HEK293 (cell line): ENCODE data around the gene C1QL4.

ENCODE experiments used
- CTCF ChIA-PET: fragments of 350-600 bp; formaldehyde crosslinking; extraction: SDS; loops from one replicate; lab custom pipeline; 2021; ENCODE audit warnings: antibody characterized with exemption; lab: Yijun Ruan, JAX
- POLR2A ChIA-PET: fragments of 300-600 bp; formaldehyde crosslinking; extraction: SDS; loops from one replicate; lab custom pipeline; 2020; ENCODE audit warnings: antibody characterized with exemption, inconsistent platforms; lab: Yijun Ruan, JAX
- H3K27ac ChIP-seq: fragments of 200-500 bp; sonication (Bioruptor generic); 2 replicates; pipeline ENCODE4 v1.5.1; 2014; ENCODE audit warnings: low read depth, low read length, control low read depth, inconsistent platforms; ENCODE audit errors: extremely low read depth
- H3K36me3 ChIP-seq, 2 experiments: fragments of 200-500 bp in 1 of 2; sonication (Bioruptor generic) in 1 of 2; 1 replicate in 1 of 2; 2 replicates in 1 of 2; pipeline ENCODE4 v1.5.1; 2014 to 2017; ENCODE audit warnings: inconsistent platforms in 2 of 2, low read length in 2 of 2; ENCODE audit not compliant: control insufficient read depth in 2 of 2, insufficient read depth in 1 of 2
- H3K4me1 ChIP-seq: fragments of 200-500 bp; sonication (Bioruptor generic); 2 replicates; pipeline ENCODE4 v1.5.1; 2014; ENCODE audit warnings: mild to moderate bottlenecking, low read length, inconsistent platforms; ENCODE audit not compliant: control insufficient read depth, insufficient read depth
- H3K4me3 ChIP-seq: 2 replicates; pipeline ENCODE4 v1.5.1; 2011; ENCODE audit warnings: low read depth, mild to moderate bottlenecking, control low read depth, low read length, moderate library complexity
- H3K9me3 ChIP-seq: fragments of 200-500 bp; sonication (Bioruptor generic); 2 replicates; pipeline ENCODE4 v1.5.1; 2014; ENCODE audit warnings: low read depth, low read length, inconsistent platforms; ENCODE audit not compliant: control insufficient read depth, insufficient read depth
- FEZF1 ChIP-seq: fragments of 450-650 bp; formaldehyde crosslinking; IDR thresholded peaks from 2 replicates; pipeline ENCODE4 v1.5.1; 2016; ENCODE audit warnings: missing biosample characterization, missing genetic modification characterization
- GLI2 ChIP-seq: fragments of 450-650 bp; formaldehyde crosslinking; IDR thresholded peaks from 2 replicates; pipeline ENCODE4; 2017; ENCODE audit warnings: missing biosample characterization, missing genetic modification characterization, low read depth, borderline replicate concordance
- GLIS2 ChIP-seq: fragments of 450-650 bp; formaldehyde crosslinking; IDR thresholded peaks from 2 replicates; pipeline ENCODE4 v1.5.1; 2016; ENCODE audit warnings: missing biosample characterization, missing genetic modification characterization
- HIC1 ChIP-seq: fragments of 450-650 bp; formaldehyde crosslinking; IDR thresholded peaks from 2 replicates; pipeline ENCODE4 v1.5.1; 2016; ENCODE audit warnings: missing biosample characterization, missing genetic modification characterization
- HOXA7 ChIP-seq: sonication (generic); formaldehyde crosslinking; IDR thresholded peaks from 2 replicates; pipeline ENCODE4 v1.8.1; 2022; ENCODE audit warnings: missing genetic modification reagents, borderline replicate concordance
- KLF10 ChIP-seq: fragments of 450-650 bp; IDR thresholded peaks from 2 replicates; pipeline ENCODE4 v1.5.1; 2018; ENCODE audit warnings: missing biosample characterization, mild to moderate bottlenecking, missing genetic modification characterization
- KLF16 ChIP-seq: fragments of 450-650 bp; formaldehyde crosslinking; IDR thresholded peaks from 2 replicates; pipeline ENCODE4 v1.5.1; 2017; ENCODE audit warnings: missing biosample characterization, missing genetic modification characterization
- SALL2 ChIP-seq: fragments of 450-650 bp; formaldehyde crosslinking; IDR thresholded peaks from 2 replicates; pipeline ENCODE4 v1.5.0; 2017; ENCODE audit warnings: missing biosample characterization, mild to moderate bottlenecking, missing genetic modification characterization, borderline replicate concordance
- SCRT1 ChIP-seq: fragments of 450-650 bp; formaldehyde crosslinking; IDR thresholded peaks from 2 replicates; pipeline ENCODE4 v1.5.1; 2016; ENCODE audit warnings: missing biosample characterization, missing genetic modification characterization, borderline replicate concordance
- SCRT2 ChIP-seq: fragments of 450-650 bp; formaldehyde crosslinking; IDR thresholded peaks from 2 replicates; pipeline ENCODE4 v1.5.1; 2016; ENCODE audit warnings: missing biosample characterization, missing genetic modification characterization
- TRIM28 ChIP-seq: IDR thresholded peaks from 2 replicates; pipeline ENCODE4 v1.6.1; 2011; ENCODE audit warnings: low read length, control low read depth, borderline replicate concordance
- ZBTB6 ChIP-seq: fragments of 450-650 bp; formaldehyde crosslinking; IDR thresholded peaks from 2 replicates; pipeline ENCODE4 v1.5.1; 2017; ENCODE audit warnings: missing biosample characterization, missing genetic modification characterization
- ZIC2 ChIP-seq: fragments of 450-650 bp; formaldehyde crosslinking; IDR thresholded peaks from 2 replicates; pipeline ENCODE4 v1.5.1; 2016; ENCODE audit warnings: missing biosample characterization, missing genetic modification characterization
- ZNF132 ChIP-seq: fragments of 450-650 bp; formaldehyde crosslinking; IDR thresholded peaks from 2 replicates; pipeline ENCODE4 v1.5.1; 2017; ENCODE audit warnings: missing biosample characterization, missing genetic modification characterization, borderline replicate concordance
- ZNF148 ChIP-seq: fragments of 450-650 bp; formaldehyde crosslinking; IDR thresholded peaks from 2 replicates; pipeline ENCODE4 v1.5.0; 2017; ENCODE audit warnings: missing biosample characterization, missing genetic modification characterization, borderline replicate concordance
- ZNF221 ChIP-seq: fragments of 450-650 bp; formaldehyde crosslinking; IDR thresholded peaks from 2 replicates; pipeline ENCODE4 v1.5.1; 2017; ENCODE audit warnings: missing biosample characterization, missing genetic modification characterization, borderline replicate concordance
- ZNF223 ChIP-seq: fragments of 450-650 bp; formaldehyde crosslinking; IDR thresholded peaks from 2 replicates; pipeline ENCODE4 v1.5.1; 2016; ENCODE audit warnings: missing biosample characterization, missing genetic modification characterization
- ZNF274 ChIP-seq, 2 experiments: fragments of 200-500 bp in 1 of 2; fragments of 450-650 bp in 1 of 2; sonication (Bioruptor generic) in 1 of 2; formaldehyde crosslinking in 1 of 2; IDR thresholded peaks; 2 replicates each; pipeline versions ENCODE4 v1.5.1 to v1.6.1; 2014 to 2016; ENCODE audit warnings: borderline replicate concordance in 1 of 2, inconsistent platforms in 1 of 2, low read length in 1 of 2, missing biosample characterization in 1 of 2, missing genetic modification characterization in 1 of 2
- ZNF341 ChIP-seq: fragments of 450-650 bp; formaldehyde crosslinking; IDR thresholded peaks from 2 replicates; pipeline ENCODE4; 2016; ENCODE audit warnings: low read depth, missing biosample characterization, missing genetic modification characterization
- ZNF350 ChIP-seq: fragments of 450-650 bp; formaldehyde crosslinking; IDR thresholded peaks from 2 replicates; pipeline ENCODE4 v1.5.0; 2017; ENCODE audit warnings: missing biosample characterization, mild to moderate bottlenecking, missing genetic modification characterization
- ZNF423 ChIP-seq: fragments of 450-650 bp; formaldehyde crosslinking; IDR thresholded peaks from 2 replicates; pipeline ENCODE4 v1.5.1; 2016; ENCODE audit warnings: missing biosample characterization, missing genetic modification characterization
- ZNF426 ChIP-seq: fragments of 450-650 bp; formaldehyde crosslinking; IDR thresholded peaks from 2 replicates; pipeline ENCODE4 v1.5.1; 2017; ENCODE audit warnings: missing biosample characterization, missing genetic modification characterization, mild to moderate bottlenecking, inconsistent platforms, moderate library complexity
- ZNF548 ChIP-seq: fragments of 450-650 bp; formaldehyde crosslinking; IDR thresholded peaks from 2 replicates; pipeline ENCODE4 v1.5.1; 2016; ENCODE audit warnings: missing biosample characterization, missing genetic modification characterization
- ZNF558 ChIP-seq: fragments of 450-650 bp; formaldehyde crosslinking; IDR thresholded peaks from 2 replicates; pipeline ENCODE4 v1.5.1; 2016; ENCODE audit warnings: missing biosample characterization, missing genetic modification characterization
- ZNF560 ChIP-seq: fragments of 450-650 bp; formaldehyde crosslinking; IDR thresholded peaks from 2 replicates; pipeline ENCODE4 v1.5.1; 2017; ENCODE audit warnings: missing biosample characterization, missing genetic modification characterization, borderline replicate concordance
- ZNF654 ChIP-seq: fragments of 450-650 bp; formaldehyde crosslinking; IDR thresholded peaks from 2 replicates; pipeline ENCODE4 v1.5.1; 2016; ENCODE audit warnings: low read depth, missing biosample characterization, missing genetic modification characterization
- ZNF692 ChIP-seq: fragments of 450-650 bp; formaldehyde crosslinking; IDR thresholded peaks from 2 replicates; pipeline ENCODE4 v1.5.1; 2016; ENCODE audit warnings: missing biosample characterization, missing genetic modification characterization
- ZNF707 ChIP-seq: fragments of 450-650 bp; formaldehyde crosslinking; IDR thresholded peaks from 2 replicates; pipeline ENCODE4 v1.5.1; 2016; ENCODE audit warnings: missing biosample characterization, missing genetic modification characterization
- ZXDB ChIP-seq: fragments of 450-650 bp; formaldehyde crosslinking; IDR thresholded peaks from 2 replicates; pipeline ENCODE4 v1.5.1; 2016; ENCODE audit warnings: missing biosample characterization, missing genetic modification characterization

The C1QL4 gene

GRCh38 chr12:49296836-49297694 is 39.9 kb downstream of the C1QL4 start:
- Histone ChIP-seq H3K4me1 (peaks cover 8% of the 10 kb centered on the region), H3K4me3 (peak overlapping the region; percentile 57), H3K36me3 (peaks cover 0 to 9% of the 10 kb centered on the region in 2 experiments; a peak in 1 of 3 replicates), H3K27ac (peak overlapping the region; percentile 55; the same call in 1 of the 2 replicates), H3K9me3 (no peaks in the 10 kb centered on the region)
- CTCF ChIA-PET, result interaction anchor here (0.5 to 10.2 kb wide), 61 partner anchors 8 to 554 kb away, joined by 3 to 208 read pairs (median 4); partner anchors contain the start of genes C1QL4, DNAJC22, PRPF40B and SPATS2
- POLR2A ChIA-PET, result interaction anchor here (0.6 to 7.6 kb wide), 20 partner anchors 8 to 531 kb away, joined by 3 to 94 read pairs (median 6); partner anchors contain the start of genes C1QL4, DNAJC22, NCKAP5L and SPATS2
- TF ChIP-seq ZNF423 (tag by site-specific recombination) (0 out of 2 replicates have a peak, but pooled peaks have one; percentile 12), ZNF132 (tag by site-specific recombination) (no peak), HOXA7 (CRISPR knock-in tag) (no peak), ZNF341 (tag by site-specific recombination) (peak; percentile 30; the same call in 1 of the 2 replicates), SCRT2 (peak; percentile 99), ZNF692 (peak; percentile 69; the same call in 1 of the 2 replicates), TRIM28 (no peak), GLIS2 (tag by site-specific recombination) (peak; percentile 61; the same call in 1 of the 2 replicates), HIC1 (no peak), ZNF221 (tag by site-specific recombination) (no peak), ZNF707 (tag by site-specific recombination) (no peak), GLI2 (tag by site-specific recombination) (no peak), SCRT1 (peak; percentile 98), KLF16 (peak; percentile 39; the same call in 1 of the 2 replicates), ZIC2 (tag by site-specific recombination) (no peak; the same call in none of the 2 replicates), ZNF426 (tag by site-specific recombination) (no peak), ZNF274 (IDR thresholded peaks at IDR 0.05; ENCODE audit: low read length) (no peak), ZNF274 (tag by site-specific recombination; IDR thresholded peaks at IDR 0.05; ENCODE audit: borderline replicate concordance) (no peak), ZNF548 (tag by site-specific recombination) (0 out of 2 replicates have a peak, but pooled peaks have one; percentile 6), ZBTB6 (no peak; the same call in 1 of the 2 replicates), ZNF654 (tag by site-specific recombination) (no peak; the same call in 1 of the 2 replicates), KLF10 (tag by site-specific recombination) (no peak; the same call in 1 of the 2 replicates), FEZF1 (tag by site-specific recombination) (no peak), ZNF148 (no peak), ZNF350 (tag by site-specific recombination) (no peak), ZNF560 (tag by site-specific recombination) (no peak), SALL2 (no peak), ZXDB (tag by site-specific recombination) (peak; percentile 54), ZNF558 (tag by site-specific recombination) (no peak), ZNF223 (tag by site-specific recombination) (0 out of 2 replicates have a peak, but pooled peaks have one; percentile 10)
